GM12875 (cell line): ENCODE measurements around the gene ERFE.

Source experiments
- H3K4me3 ChIP-seq: one replicate; pipeline ENCODE4 v1.5.1; 2011; ENCODE audit warnings: low read depth, low read length, control low read depth
- TF ChIP-seq, protein P1 (sequence below): IDR thresholded peaks from 2 replicates; pipeline ENCODE4 v1.5.1; 2011; ENCODE audit warnings: low read depth, mild to moderate bottlenecking, control low read depth, inconsistent platforms, low read length, moderate library complexity, borderline replicate concordance; ENCODE audit not compliant: insufficient read depth

Gene ERFE

DNA sequence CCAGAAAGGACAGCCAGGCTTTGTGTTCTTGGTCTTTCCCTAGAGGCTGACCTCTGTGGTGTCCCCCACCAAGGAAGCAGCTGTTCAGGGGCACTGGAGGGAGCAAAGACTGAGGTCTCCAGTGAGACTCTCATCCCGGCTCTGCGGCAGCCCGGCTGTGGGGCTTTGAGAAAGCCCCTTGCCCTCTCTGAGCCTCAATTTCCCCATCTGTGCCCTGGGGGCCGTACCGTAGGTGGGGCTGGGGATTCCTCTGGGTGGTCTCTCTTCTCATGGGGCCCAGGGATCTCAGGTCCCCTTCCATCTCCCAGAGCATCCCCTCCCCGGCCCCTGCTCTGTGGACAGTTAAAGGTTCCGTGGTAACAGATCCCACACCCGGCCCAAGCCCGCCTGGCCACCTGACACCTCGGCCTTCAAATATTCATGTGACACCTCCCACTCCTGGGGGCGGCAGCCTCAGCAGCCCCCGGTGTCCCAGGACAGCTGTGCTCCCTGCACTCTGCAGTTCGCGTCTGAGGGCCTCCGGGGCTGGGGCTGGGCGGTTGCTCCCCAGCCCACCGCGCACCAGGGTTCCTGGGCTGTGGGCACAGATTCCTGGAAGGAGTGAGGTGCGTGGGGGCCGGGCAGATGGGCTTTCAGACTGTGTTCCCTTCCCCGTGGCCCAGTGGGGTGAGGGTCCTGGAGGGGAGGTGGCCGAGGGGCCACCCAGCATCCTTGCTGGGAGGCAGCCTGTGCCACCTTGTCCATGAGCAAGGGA lies 35.4 kb upstream of the ERFE start:
- TF ChIP-seq, protein P1, sequence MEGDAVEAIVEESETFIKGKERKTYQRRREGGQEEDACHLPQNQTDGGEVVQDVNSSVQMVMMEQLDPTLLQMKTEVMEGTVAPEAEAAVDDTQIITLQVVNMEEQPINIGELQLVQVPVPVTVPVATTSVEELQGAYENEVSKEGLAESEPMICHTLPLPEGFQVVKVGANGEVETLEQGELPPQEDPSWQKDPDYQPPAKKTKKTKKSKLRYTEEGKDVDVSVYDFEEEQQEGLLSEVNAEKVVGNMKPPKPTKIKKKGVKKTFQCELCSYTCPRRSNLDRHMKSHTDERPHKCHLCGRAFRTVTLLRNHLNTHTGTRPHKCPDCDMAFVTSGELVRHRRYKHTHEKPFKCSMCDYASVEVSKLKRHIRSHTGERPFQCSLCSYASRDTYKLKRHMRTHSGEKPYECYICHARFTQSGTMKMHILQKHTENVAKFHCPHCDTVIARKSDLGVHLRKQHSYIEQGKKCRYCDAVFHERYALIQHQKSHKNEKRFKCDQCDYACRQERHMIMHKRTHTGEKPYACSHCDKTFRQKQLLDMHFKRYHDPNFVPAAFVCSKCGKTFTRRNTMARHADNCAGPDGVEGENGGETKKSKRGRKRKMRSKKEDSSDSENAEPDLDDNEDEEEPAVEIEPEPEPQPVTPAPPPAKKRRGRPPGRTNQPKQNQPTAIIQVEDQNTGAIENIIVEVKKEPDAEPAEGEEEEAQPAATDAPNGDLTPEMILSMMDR: no peak
- H3K4me3 ChIP-seq: no peak overlapping the region

DNA sequence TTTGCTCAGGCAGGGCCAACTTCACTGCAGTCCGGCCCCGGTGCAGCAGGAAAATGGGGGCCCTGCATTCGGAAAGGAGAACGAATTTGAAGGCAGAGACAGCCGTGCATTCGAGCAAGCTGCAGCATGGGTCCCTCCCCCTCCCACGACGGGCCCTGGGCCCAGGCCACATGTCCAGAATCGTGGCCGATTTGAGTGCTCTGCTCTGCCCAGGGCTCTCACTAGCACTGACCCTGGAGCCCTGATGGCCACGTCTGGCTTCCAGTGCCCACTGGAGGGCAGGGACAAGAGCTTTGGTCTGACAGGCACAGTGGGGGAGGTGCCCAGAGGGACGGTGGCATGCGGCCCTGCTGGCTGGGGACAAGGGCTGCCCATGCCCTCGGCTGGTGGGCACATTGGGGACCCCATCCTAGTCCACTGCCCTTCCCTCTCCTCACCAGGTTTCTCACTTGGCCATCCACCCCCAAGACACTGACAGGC lies 34.7 kb upstream of the ERFE start:
- H3K4me3 ChIP-seq: no peak overlapping the region
- TF ChIP-seq, protein P1: no peak

DNA sequence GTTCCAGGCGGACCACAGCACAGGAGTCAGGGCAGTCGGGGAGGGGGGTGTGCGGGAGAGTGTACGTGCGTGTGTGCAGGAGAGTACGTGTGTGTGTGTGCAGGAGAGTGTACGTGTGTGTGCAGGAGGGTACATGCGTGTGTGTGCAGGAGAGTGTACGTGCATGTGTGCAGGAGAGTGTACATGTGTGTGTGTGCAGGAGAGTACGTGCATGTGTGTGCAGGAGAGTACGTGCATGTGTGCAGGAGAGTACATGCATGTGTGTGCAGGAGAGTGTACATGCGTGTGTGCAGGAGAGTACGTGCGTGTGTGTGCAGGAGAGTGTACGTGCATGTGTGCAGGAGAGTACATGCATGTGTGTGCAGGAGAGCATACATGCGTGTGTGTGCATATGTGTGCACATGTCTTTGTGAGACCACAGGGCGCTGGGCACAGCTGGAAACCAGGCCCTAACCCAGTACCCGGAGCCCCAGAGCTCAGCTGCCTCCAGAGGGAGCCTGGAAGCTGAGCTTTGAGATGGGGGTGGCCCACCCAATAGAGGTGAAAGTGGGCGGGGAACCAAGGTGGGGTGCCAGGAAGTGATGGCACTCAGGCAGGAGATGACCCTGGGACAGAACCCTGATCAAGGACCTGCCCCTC lies 34.2 kb upstream of the ERFE start:
- H3K4me3 ChIP-seq: no peak overlapping the region
- TF ChIP-seq, protein P1: no peak

DNA sequence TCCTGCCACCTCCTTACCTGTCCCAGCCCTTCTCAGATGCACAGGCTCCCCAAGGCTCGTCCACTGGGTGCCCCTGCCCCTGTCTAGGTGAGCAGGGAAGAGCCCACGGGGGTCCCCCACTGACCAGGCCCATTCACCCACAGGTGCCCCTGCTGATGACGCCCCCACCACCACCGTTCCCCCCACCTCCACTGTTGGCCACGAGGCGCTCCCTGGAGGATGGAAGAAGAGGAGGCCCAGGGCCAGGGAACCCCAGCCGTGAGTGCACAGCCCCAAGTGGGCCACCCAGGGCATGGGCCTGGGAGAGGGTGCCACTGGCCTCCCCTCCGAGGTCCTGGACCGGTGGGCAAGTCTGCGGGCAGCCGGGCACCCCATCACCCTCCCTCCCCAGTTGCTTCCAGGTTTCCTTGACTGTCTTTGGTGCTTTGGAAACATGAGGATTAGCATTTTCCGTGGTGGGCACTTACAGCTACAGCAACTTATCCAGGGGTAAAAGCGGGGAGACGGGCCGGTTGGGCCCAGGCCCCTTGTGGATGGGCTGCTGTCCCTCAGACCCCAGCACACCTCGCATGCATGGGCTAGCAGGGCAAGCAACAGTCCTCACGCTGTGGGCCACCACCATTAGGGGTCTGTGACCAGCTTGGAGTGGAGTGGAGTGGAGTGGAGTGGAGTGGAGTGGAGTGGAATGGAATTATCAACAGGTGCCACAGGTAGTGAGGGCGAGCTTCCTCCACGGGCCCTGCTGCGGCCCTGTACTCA lies 33.5 kb upstream of the ERFE start:
- H3K4me3 ChIP-seq: no peak overlapping the region
- TF ChIP-seq, protein P1: no peak

DNA sequence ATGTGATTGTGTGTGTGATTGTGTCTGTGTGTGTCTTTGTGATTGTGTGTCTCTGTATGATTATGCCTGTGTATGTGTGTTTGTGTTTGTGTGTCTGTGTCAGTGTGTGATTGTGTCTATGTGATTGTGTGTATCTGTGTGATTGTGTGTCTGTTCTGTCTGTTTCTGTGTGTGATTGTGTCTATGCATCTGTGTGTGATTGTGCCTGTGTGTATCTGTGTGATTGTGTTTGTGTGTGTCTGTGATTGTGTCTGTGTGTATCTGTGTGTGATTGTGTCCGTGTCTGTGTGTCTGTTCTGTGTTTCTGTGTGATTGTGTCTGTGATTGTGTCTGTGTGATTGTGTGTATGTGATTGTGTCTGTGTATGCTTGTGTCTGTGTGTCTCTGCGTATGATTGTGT lies 32.4 kb upstream of the ERFE start:
- TF ChIP-seq, protein P1: no peak
- H3K4me3 ChIP-seq: no peak overlapping the region

DNA sequence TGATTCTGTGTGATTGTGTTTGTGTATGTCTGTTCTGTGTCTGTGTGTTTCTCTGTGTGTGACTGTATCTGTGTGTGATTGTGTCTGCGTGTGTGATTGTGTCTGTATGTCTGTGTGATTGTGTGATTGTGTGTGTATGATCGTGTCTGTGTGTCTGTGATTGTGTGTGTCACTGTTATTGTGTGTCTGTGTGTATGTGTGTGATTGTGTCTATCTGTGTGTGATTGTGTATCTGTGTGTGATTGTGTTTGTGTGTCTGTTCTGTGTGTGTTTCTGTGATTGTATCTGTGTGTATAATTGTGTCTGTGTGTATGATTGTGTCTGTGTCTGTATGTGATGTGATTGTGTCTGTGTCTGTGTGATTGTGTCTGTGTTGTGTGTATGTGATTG lies 32.0 kb upstream of the ERFE start:
- TF ChIP-seq, protein P1: no peak
- H3K4me3 ChIP-seq: no peak overlapping the region
